ENCODE results near the gene PRICKLE3. TPM values are rescaled to one million over a fixed set of nuclear protein-coding genes. Genes with fewer than 3 reads are reported as not detected.

The PRICKLE3 gene
- polyA plus RNA-seq, 3 donors: 4.4 to 22.3 (median 5.4) TPM

DNA sequence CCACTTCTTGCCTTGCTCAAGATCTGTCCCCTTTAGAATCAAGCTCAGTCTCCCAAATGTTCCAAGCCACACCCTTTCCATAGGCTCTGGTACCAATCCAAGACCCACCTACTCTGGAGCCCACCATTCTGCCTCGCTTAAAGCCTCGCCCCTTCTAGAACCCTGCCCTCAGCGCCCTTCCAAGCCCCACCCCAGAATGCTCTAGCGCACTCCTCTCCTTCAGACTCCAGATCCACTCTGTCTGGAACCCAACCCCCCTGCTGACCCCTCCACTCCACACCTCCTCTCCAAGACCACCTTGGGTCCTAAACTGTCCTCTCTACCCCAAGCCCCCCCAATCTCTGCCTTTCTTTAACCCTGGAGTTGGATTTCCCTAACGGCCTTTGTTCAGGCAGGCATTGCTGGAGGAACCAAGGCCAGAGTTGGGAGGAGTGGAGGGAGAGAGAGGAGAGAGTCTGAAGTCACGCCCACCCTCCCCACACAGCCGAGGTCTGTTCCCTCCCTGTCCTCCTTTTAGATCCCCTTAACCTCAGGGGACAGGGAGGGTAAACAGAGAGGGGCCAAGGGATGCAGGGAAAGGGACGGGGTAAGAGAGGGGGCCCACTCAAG lies 2.4 kb upstream of the PRICKLE3 start:
- no peak overlapping the region for H2AFZ ChIP-seq (ENCODE audit: insufficient read depth, low read depth, low read length, poor library complexity, severe bottlenecking)

DNA sequence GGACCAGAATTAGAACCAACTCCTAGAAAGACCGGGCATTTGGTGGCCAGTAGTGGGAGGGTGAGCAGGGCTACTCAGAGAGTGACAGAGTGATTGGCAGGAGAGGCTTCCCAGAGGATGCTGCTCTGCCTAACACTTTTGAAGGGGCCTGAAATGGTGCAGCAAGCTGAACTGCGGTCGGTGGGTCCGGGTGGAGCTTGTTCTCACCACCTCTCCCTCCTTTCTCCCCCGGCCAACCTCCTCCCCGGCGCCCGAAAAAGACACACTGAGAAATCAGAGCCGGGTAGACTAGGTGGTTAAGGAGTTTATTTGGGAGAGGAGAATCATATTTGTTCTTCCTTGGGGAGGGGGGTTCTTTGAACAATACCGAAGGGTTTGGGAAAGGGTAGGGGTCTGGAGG lies 1.4 kb upstream of the PRICKLE3 start:
- H3K27ac ChIP-seq (ENCODE audit: low read depth in 1 of 2, low read length in 2 of 2): no peak overlapping the region
- intact Hi-C loops (cut with micrococcal nuclease): no loop called here
- H3K9ac ChIP-seq (ENCODE audit: insufficient read depth, low read length, poor library complexity, severe bottlenecking): no peak overlapping the region

More for the DNA sequence above, 2.4 kb upstream of the PRICKLE3 start:
- intact Hi-C loops (cut with micrococcal nuclease): no loop called here
- peaks cover 7% of the 10 kb centered on the region for H4K20me1 ChIP-seq (ENCODE audit: insufficient read depth, low read length)
- no peaks in the 10 kb centered on the region for H3K9me3 ChIP-seq (replicated peaks in 1 of 2; ENCODE audit: control insufficient read depth in 1 of 2, insufficient read depth in 1 of 2, low read length in 2 of 2)
- Mint-ChIP-seq H3K27ac (peak overlapping the region in 4 of 7 donors; percentile 24 to 70 (median 44)), H3K4me3 (no peak overlapping the region), H3K27me3 (ENCODE audit: low read depth in 3 of 3) (peaks cover 0 to 10% (median 0%) of the 10 kb centered on the region in 3 donors), H3K36me3 (peaks cover 2 to 3% of the 10 kb centered on the region in 2 donors), H3K9me3 (peaks cover 0 to 19% (median 6%) of the 10 kb centered on the region in 7 donors), H3K4me1 (peaks cover 52% of the 10 kb centered on the region)
- H3K9ac ChIP-seq (ENCODE audit: insufficient read depth, low read length, poor library complexity, severe bottlenecking): no peak overlapping the region
- H3K4me1 ChIP-seq (ENCODE audit: control insufficient read depth in 1 of 2, insufficient read depth in 2 of 2, low read length in 2 of 2): peaks cover 25 to 60% of the 10 kb centered on the region in 2 donors
- no peak overlapping the region for H3K4me3 ChIP-seq (replicated peaks in 1 of 3; ENCODE audit: low read depth in 2 of 3, low read length in 3 of 3)
- TF ChIP-seq, protein P1, sequence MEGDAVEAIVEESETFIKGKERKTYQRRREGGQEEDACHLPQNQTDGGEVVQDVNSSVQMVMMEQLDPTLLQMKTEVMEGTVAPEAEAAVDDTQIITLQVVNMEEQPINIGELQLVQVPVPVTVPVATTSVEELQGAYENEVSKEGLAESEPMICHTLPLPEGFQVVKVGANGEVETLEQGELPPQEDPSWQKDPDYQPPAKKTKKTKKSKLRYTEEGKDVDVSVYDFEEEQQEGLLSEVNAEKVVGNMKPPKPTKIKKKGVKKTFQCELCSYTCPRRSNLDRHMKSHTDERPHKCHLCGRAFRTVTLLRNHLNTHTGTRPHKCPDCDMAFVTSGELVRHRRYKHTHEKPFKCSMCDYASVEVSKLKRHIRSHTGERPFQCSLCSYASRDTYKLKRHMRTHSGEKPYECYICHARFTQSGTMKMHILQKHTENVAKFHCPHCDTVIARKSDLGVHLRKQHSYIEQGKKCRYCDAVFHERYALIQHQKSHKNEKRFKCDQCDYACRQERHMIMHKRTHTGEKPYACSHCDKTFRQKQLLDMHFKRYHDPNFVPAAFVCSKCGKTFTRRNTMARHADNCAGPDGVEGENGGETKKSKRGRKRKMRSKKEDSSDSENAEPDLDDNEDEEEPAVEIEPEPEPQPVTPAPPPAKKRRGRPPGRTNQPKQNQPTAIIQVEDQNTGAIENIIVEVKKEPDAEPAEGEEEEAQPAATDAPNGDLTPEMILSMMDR (IDR thresholded peaks at IDR 0.05): no peak
- no peak overlapping the region for H3K4me2 ChIP-seq (replicated peaks; ENCODE audit: extremely low read depth, low read length, poor library complexity, severe bottlenecking)
- H3K36me3 ChIP-seq (replicated peaks in 1 of 2; ENCODE audit: control insufficient read depth in 1 of 2, insufficient read depth in 2 of 2, low read length in 2 of 2): peaks cover 0 to 3% of the 10 kb centered on the region in 2 donors
- H3K79me2 ChIP-seq (ENCODE audit: insufficient read depth, low read length): peaks cover 13% of the 10 kb centered on the region
- 100% methylated on average over 4 of the region's 8 CpGs for WGBS (ENCODE audit: insufficient coverage)
- DNase-seq: no peak
- H3K27ac ChIP-seq (ENCODE audit: low read depth in 1 of 2, low read length in 2 of 2): peak overlapping the region in 1 of 2 donors; percentile 26
- no peaks in the 10 kb centered on the region for H3K27me3 ChIP-seq (ENCODE audit: control insufficient read depth in 2 of 2, insufficient read depth in 2 of 2, low read length in 2 of 2)

More for the DNA sequence above, 1.4 kb upstream of the PRICKLE3 start:
- WGBS (ENCODE audit: insufficient coverage): 100% methylated on average over 1 of the region's 10 CpGs
- Histone ChIP-seq H3K36me3 (replicated peaks in 1 of 2; ENCODE audit: control insufficient read depth in 1 of 2, insufficient read depth in 2 of 2, low read length in 2 of 2) (peaks cover 3 to 12% of the 10 kb centered on the region in 2 donors), H3K4me1 (ENCODE audit: control insufficient read depth in 1 of 2, insufficient read depth in 2 of 2, low read length in 2 of 2) (peaks cover 25 to 60% of the 10 kb centered on the region in 2 donors), H3K27me3 (ENCODE audit: control insufficient read depth in 2 of 2, insufficient read depth in 2 of 2, low read length in 2 of 2) (no peaks in the 10 kb centered on the region), H3K4me2 (replicated peaks; ENCODE audit: extremely low read depth, low read length, poor library complexity, severe bottlenecking) (no peak overlapping the region), H3K4me3 (replicated peaks in 1 of 3; ENCODE audit: low read depth in 2 of 3, low read length in 3 of 3) (no peak overlapping the region), H3K9me3 (replicated peaks in 1 of 2; ENCODE audit: control insufficient read depth in 1 of 2, insufficient read depth in 1 of 2, low read length in 2 of 2) (no peaks in the 10 kb centered on the region), H4K20me1 (ENCODE audit: insufficient read depth, low read length) (peaks cover 8% of the 10 kb centered on the region), H3K79me2 (ENCODE audit: insufficient read depth, low read length) (peaks cover 13% of the 10 kb centered on the region), H2AFZ (ENCODE audit: insufficient read depth, low read depth, low read length, poor library complexity, severe bottlenecking) (no peak overlapping the region)
- H3K36me3 Mint-ChIP-seq: peaks cover 7 to 13% of the 10 kb centered on the region in 2 donors
- DNase-seq: no peak
- TF ChIP-seq, protein P1 (IDR thresholded peaks at IDR 0.05): no peak
- H3K4me3 Mint-ChIP-seq: peak overlapping the region in 1 of 2 donors; percentile 31
- H3K4me1 Mint-ChIP-seq: peaks cover 52% of the 10 kb centered on the region
- peak overlapping the region in 1 of 7 donors; percentile 54 for H3K27ac Mint-ChIP-seq
- H3K27me3 Mint-ChIP-seq (ENCODE audit: low read depth in 3 of 3): peaks cover 0 to 10% (median 0%) of the 10 kb centered on the region in 3 donors
- H3K9me3 Mint-ChIP-seq: peaks cover 0 to 19% (median 6%) of the 10 kb centered on the region in 7 donors
